NCI-H524 treated with DMSO at 0.1 percent for 48 hours (cell line): ENCODE data around the gene TRUB2.

Source experiments
- DNase-seq: peaks from one replicate; lab custom pipeline; 2025; lab: John Stamatoyannopoulos, UW

Gene TRUB2

GRCh38 chr9:128266868-128267590 is 55.2 kb downstream of the TRUB2 start:
- DNase-seq = no peak

- no peak for DNase-seq
Measured at GRCh38 chr9:128265348-128265847, 56.8 kb downstream of the TRUB2 start.

- no peak for DNase-seq
Measured at GRCh38 chr9:128262687-128263086, 59.6 kb downstream of the TRUB2 start.

GRCh38 chr9:128260340-128260739 is 61.9 kb downstream of the TRUB2 start:
- DNase-seq = no peak

- DNase-seq = no peak
Measured at GRCh38 chr9:128259156-128259555, 63.1 kb downstream of the TRUB2 start.

GRCh38 chr9:128258326-128258725 is 63.9 kb downstream of the TRUB2 start:
- no peak for DNase-seq

- no peak for DNase-seq
Measured at GRCh38 chr9:128257907-128258306, 64.3 kb downstream of the TRUB2 start.

GRCh38 chr9:128257086-128257825 is 65.0 kb downstream of the TRUB2 start:
- DNase-seq = no peak
